Tibial artery (tissue), 4 donors: ENCODE results near the gene DAZL.

Experiments used
- DNase-seq, 2 donors: peaks; one replicate each; pipeline ENCODE4 v3.0.0-alpha.2; 2019
- H3K27ac ChIP-seq, 2 donors: fragments of 200-600 bp; sonication (generic) in 1 of 2; 1 replicate in 1 of 2; 2 replicates in 1 of 2; pipeline ENCODE4 v1.5.1; 2018 to 2019; ENCODE audit warnings: mild to moderate bottlenecking in 1 of 2
- H3K27me3 ChIP-seq, 2 donors: fragments of 200-600 bp; sonication (generic) in 1 of 2; one replicate each; pipeline versions ENCODE4 v1.5.1 to v1.6.0; 2016 to 2019
- H3K36me3 ChIP-seq, 3 donors: fragments of 200-600 bp; sonication (generic) in 2 of 3; one replicate each; pipeline ENCODE4 v1.5.1; 2016 to 2019; ENCODE audit warnings: mild to moderate bottlenecking in 2 of 3
- H3K4me1 ChIP-seq, 4 donors: fragments of 200-600 bp; sonication (generic) in 2 of 4; 1 replicate in 3 of 4; 2 replicates in 1 of 4; pipeline ENCODE4 v1.5.1; 2016 to 2019
- H3K4me3 ChIP-seq, 2 donors: fragments of 200-600 bp; sonication (generic) in 1 of 2; 1 replicate in 1 of 2; 2 replicates in 1 of 2; pipeline ENCODE4 v1.5.1; 2018 to 2019; ENCODE audit warnings: mild to moderate bottlenecking in 2 of 2
- H3K9me3 ChIP-seq, 3 donors: fragments of 200-600 bp; sonication (generic) in 1 of 3; one replicate each; pipeline ENCODE4 v1.5.1; 2016 to 2019
- CTCF ChIP-seq, 2 experiments: fragments of 200-600 bp in 1 of 2; fragments of 450-650 bp in 1 of 2; IDR thresholded peaks; one replicate each; pipeline ENCODE4 v1.5.1; 2017 to 2019; ENCODE audit warnings: antibody characterized with exemption in 2 of 2, mild to moderate bottlenecking in 1 of 2, moderate library complexity in 1 of 2
- intact Hi-C: fragments of 100-400 bp; cut with DNase I; formaldehyde crosslinking; loops from one replicate; pipeline ENCODE4 v1.15.0; 2023; ENCODE audit warnings: low total_unique reads

DAZL gene

GRCh38 chr3:16559653-16560365 is 45.4 kb downstream of the DAZL start:
- TF ChIP-seq CTCF (IDR thresholded peaks at IDR 0.05), result no peak
- DNase-seq, result no peak
- H3K9me3 ChIP-seq, result peaks cover 0 to 8% (median 0%) of the 10 kb centered on the region in 3 donors
- H3K27ac ChIP-seq, result no peak overlapping the region
- intact Hi-C loops, result no loop called here
- no peaks in the 10 kb centered on the region for H3K36me3 ChIP-seq
- H3K4me3 ChIP-seq, result no peak overlapping the region
- H3K27me3 ChIP-seq, result no peaks in the 10 kb centered on the region
- H3K4me1 ChIP-seq, result no peaks in the 10 kb centered on the region

DNA sequence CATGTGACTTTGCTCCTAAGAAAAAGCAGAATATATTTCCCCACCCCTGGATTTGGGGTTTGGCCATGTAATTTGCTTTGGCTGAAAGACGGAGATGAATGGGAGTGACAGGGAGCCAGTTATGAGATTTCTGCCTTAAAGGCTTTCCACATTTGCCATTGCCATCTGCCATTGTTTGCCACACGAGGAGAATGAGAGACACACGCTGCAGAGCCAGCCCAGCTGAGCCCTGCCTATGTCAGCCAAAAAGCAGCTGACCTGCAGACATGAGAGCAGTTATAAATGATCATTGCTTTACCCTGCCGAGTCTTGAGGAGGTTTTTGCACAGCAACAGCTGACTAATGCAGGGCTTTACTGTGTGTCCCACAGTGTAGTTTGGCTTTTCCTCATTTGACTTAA is 51.1 kb downstream of the DAZL start:
- Histone ChIP-seq H3K4me3 (no peak overlapping the region), H3K4me1 (peaks cover 0 to 5% (median 3%) of the 10 kb centered on the region in 4 donors), H3K36me3 (no peaks in the 10 kb centered on the region), H3K27ac (no peak overlapping the region), H3K9me3 (no peaks in the 10 kb centered on the region), H3K27me3 (no peaks in the 10 kb centered on the region)
- intact Hi-C loops, result loop anchor here (5.0 kb wide), 1 partner anchor 267 kb away; no protein-coding TSS in a partner anchor
- DNase-seq, result no peak
- TF ChIP-seq CTCF (IDR thresholded peaks at IDR 0.05), result no peak

- H3K36me3 ChIP-seq, result no peaks in the 10 kb centered on the region
- TF ChIP-seq CTCF (IDR thresholded peaks at IDR 0.05), result no peak
- H3K27ac ChIP-seq, result no peak overlapping the region
- no peaks in the 10 kb centered on the region for H3K27me3 ChIP-seq
- DNase-seq, result no peak
- intact Hi-C loops, result loop anchor here (5.0 kb wide), 1 partner anchor 265 kb away; no protein-coding TSS in a partner anchor
- no peaks in the 10 kb centered on the region for H3K9me3 ChIP-seq
- peaks cover 0 to 5% (median 3%) of the 10 kb centered on the region in 4 donors for H3K4me1 ChIP-seq
- no peak overlapping the region for H3K4me3 ChIP-seq
Measured at GRCh38 chr3:16552757-16553156, 52.5 kb downstream of the DAZL start.

DNA sequence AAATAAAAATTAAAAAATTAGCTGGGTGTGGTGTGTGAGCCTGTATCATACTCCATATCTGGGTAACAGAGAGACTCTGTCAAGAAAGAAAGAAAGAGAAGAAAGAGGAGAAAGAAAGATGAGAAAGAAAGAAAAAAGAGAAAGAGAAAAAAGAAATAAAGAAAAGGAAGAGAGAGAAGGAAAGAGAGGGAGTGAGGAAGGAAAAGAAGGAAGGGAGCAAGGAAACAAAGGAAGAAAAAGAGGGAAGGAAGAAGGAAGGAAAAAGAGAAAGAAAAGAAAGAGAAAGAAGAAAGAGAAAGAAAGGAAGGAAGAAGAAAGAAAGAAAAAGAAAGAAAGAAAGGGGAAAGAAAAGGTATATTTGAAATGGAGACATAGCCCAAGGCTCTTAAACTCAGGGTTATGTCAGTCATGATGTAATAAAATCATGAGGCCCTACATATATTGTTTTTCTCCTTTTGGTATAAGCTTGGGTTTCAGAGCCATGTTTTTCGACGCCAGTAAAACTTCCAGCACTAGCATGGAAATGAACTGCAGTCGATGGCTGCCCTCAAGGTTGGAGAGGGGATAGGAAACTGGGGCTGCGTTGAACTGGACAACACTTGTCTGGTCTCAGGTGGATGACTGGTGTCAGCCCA is 53.8 kb downstream of the DAZL start:
- TF ChIP-seq CTCF (IDR thresholded peaks at IDR 0.05), result no peak
- H3K27ac ChIP-seq, result no peak overlapping the region
- no peaks in the 10 kb centered on the region for H3K27me3 ChIP-seq

DNA sequence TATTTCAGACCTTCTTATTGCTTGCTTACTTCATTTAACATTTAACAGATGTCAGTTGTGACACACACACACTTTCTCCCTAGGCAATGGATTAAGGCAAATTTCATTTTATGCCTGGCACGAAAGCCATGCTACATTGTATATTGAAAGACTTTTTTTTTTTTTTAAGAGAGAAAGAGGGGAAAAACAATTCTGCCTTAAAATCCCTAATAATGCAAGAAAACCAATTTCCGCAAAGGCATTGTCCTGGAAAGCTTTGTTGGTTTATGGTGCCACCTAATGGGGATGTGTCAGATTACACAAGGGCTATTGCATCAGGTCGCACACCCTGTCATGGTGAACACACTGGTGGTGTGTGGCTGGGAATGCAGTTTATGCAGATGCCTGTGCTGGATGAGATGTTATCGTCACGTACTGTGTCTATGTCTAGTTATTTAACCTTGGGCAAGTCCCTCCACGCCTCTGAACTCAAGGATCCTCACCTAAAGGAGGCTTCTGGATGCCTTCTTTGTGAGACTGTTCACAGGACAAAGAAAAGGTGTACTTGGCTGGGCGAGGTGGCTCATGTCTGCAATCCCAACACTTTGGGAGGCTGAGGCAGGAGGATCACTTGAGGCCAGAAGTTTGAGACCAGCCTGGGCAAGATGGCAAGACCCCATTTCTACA is 54.4 kb downstream of the DAZL start:
- Histone ChIP-seq H3K4me3 (no peak overlapping the region), H3K27me3 (no peaks in the 10 kb centered on the region), H3K4me1 (peaks cover 0 to 5% (median 3%) of the 10 kb centered on the region in 4 donors), H3K9me3 (no peaks in the 10 kb centered on the region), H3K36me3 (no peaks in the 10 kb centered on the region), H3K27ac (no peak overlapping the region)
- intact Hi-C loops, result loop anchor here (5.0 kb wide), 1 partner anchor 264 kb away; no protein-coding TSS in a partner anchor
- peak in 1 of 2 donors; percentile 73 for DNase-seq
- TF ChIP-seq CTCF (IDR thresholded peaks at IDR 0.05), result peak; percentile 85 to 90

More for the DNA sequence above, 53.8 kb downstream of the DAZL start:
- Histone ChIP-seq H3K4me3 (no peak overlapping the region), H3K4me1 (peaks cover 0 to 5% (median 3%) of the 10 kb centered on the region in 4 donors), H3K36me3 (no peaks in the 10 kb centered on the region), H3K9me3 (no peaks in the 10 kb centered on the region)
- DNase-seq, result no peak
- intact Hi-C loops, result loop anchor here (5.0 kb wide), 1 partner anchor 264 kb away; no protein-coding TSS in a partner anchor
